Epithelial cell of esophagus (primary cell): Measurements from ENCODE around the gene FHIT.

ENCODE experiments used
- DNase-seq: peaks from one replicate; pipeline ENCODE4 v3.0.0; 2010; ENCODE audit warnings: low read depth
- H3K4me3 ChIP-seq: 2 replicates; pipeline ENCODE4 v1.5.1; 2011; ENCODE audit warnings: mild to moderate bottlenecking, low read length, control low read depth
- TF ChIP-seq, protein P1 (sequence below): IDR thresholded peaks from 2 replicates; pipeline ENCODE4 v1.5.1; 2011; ENCODE audit warnings: low read depth, mild to moderate bottlenecking, low read length, control low read depth, inconsistent platforms; ENCODE audit not compliant: insufficient read depth; ENCODE audit errors: missing control alignments

FHIT gene

DNA sequence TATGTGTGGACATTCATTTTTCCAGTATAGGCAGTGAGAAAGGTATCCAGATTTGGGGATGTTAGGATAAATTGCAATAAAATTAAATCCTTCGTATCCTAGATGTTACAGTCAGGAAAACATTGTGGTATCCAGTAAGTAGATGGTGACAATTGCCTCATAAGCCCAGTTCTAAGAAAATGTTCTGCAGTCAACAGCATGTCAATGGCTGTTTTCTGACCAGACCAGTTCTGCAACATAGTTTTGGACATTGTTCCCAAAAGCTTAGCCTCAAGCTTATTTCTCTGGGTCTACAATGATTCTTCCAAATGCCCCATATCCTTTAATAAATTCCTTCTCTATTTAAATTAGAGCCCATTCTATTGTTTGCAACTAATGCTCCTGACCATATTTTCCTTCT is 480.7 kb downstream of the FHIT start:
- TF ChIP-seq, protein P1, sequence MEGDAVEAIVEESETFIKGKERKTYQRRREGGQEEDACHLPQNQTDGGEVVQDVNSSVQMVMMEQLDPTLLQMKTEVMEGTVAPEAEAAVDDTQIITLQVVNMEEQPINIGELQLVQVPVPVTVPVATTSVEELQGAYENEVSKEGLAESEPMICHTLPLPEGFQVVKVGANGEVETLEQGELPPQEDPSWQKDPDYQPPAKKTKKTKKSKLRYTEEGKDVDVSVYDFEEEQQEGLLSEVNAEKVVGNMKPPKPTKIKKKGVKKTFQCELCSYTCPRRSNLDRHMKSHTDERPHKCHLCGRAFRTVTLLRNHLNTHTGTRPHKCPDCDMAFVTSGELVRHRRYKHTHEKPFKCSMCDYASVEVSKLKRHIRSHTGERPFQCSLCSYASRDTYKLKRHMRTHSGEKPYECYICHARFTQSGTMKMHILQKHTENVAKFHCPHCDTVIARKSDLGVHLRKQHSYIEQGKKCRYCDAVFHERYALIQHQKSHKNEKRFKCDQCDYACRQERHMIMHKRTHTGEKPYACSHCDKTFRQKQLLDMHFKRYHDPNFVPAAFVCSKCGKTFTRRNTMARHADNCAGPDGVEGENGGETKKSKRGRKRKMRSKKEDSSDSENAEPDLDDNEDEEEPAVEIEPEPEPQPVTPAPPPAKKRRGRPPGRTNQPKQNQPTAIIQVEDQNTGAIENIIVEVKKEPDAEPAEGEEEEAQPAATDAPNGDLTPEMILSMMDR, result no peak
- H3K4me3 ChIP-seq, result no peak overlapping the region
- peak; percentile 66 for DNase-seq

GRCh38 chr3:60767536-60767935 is 483.7 kb downstream of the FHIT start:
- no peak overlapping the region for H3K4me3 ChIP-seq
- TF ChIP-seq, protein P1, result no peak
- no peak for DNase-seq

- TF ChIP-seq, protein P1, result no peak
Measured at GRCh38 chr3:60765776-60766175, 485.5 kb downstream of the FHIT start.

GRCh38 chr3:60764870-60765269 is 486.4 kb downstream of the FHIT start:
- no peak for DNase-seq
- H3K4me3 ChIP-seq, result no peak overlapping the region
- TF ChIP-seq, protein P1, result no peak

More at GRCh38 chr3:60765776-60766175, 485.5 kb downstream of the FHIT start:
- H3K4me3 ChIP-seq, result no peak overlapping the region
- no peak for DNase-seq

DNA sequence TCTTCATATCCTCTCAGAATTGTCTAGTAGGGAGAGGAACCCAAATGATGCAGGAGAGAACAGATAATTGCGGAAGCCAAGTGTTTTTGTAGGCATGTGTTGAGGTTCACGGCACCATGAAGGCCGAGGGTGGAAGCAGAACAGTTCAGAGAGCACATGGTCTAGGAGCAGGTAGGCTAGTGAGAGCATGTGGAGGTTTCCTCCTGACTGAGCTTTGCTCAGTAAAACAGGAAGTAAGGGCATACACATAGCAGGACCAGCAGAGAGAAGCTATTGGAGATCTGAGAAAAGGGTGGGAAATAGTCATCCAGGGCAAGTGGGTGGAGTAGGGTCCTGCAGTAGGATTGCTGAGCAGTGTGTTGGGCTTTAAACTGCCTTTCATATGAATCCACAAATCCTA is 491.1 kb downstream of the FHIT start:
- DNase-seq, result no peak
- TF ChIP-seq, protein P1, result no peak
- no peak overlapping the region for H3K4me3 ChIP-seq

- H3K4me3 ChIP-seq, result no peak overlapping the region
- DNase-seq, result no peak
- TF ChIP-seq, protein P1, result no peak
Measured at GRCh38 chr3:60759439-60759838, 491.8 kb downstream of the FHIT start.

DNA sequence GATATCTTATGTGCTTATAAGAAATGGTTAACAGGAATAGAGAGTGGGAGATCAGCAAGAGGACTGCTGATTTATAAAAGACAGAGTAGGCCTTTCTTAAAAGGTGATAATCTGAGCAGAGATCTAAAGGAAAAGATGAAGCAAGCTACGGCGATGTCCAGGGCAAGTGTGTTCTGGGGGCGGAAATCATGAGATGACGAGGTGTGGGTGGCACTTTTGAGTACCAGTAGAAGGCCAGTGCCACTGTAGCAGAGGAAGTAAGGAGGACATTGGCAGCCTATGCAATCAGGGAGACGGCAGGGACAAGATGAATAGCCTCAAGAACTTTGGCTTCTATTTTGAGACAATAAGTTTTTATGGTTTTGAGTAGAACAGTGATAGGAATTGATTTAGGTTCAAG is 492.4 kb downstream of the FHIT start:
- TF ChIP-seq, protein P1, result no peak
- H3K4me3 ChIP-seq, result no peak overlapping the region
- DNase-seq, result no peak
